Astrocyte (in vitro differentiated cells and primary cell): ENCODE results near the gene PSMA2. TPM values are rescaled to one million over a fixed set of nuclear protein-coding genes. Genes with fewer than 3 reads are reported as not detected.

Experiments
- DNase-seq: peaks from one replicate; pipeline ENCODE4 v3.0.0-alpha.2; 2010; ENCODE audit warnings: low read depth
- FAIRE-seq: peaks from 2 replicates; lab custom pipeline; 2011; peaks lifted over from hg19 to GRCh38; lab: Jason Lieb, UNC
- H2AFZ ChIP-seq: 2 replicates; pipeline ENCODE4 v1.6.0; 2012; ENCODE audit warnings: low read depth, low read length, inconsistent platforms
- H3K27ac ChIP-seq: 2 replicates; pipeline ENCODE4 v1.5.1; 2011; ENCODE audit warnings: low read depth, low read length, inconsistent platforms
- H3K27me3 ChIP-seq: 2 replicates; pipeline ENCODE4 v1.6.0; 2011; ENCODE audit warnings: low read length, inconsistent platforms; ENCODE audit not compliant: insufficient read depth
- H3K36me3 ChIP-seq: 2 replicates; pipeline ENCODE4 v1.5.1; 2011; ENCODE audit warnings: low read length, inconsistent platforms; ENCODE audit not compliant: insufficient read depth
- H3K4me1 ChIP-seq: 2 replicates; pipeline ENCODE4 v1.5.1; 2011; ENCODE audit warnings: low read length, inconsistent platforms; ENCODE audit not compliant: insufficient read depth
- H3K4me2 ChIP-seq: 2 replicates; pipeline ENCODE4 v1.6.0; 2012; ENCODE audit warnings: low read length, inconsistent platforms
- H3K4me3 ChIP-seq: 2 replicates; pipeline ENCODE4 v1.5.1; 2011; ENCODE audit warnings: low read depth, mild to moderate bottlenecking, low read length, inconsistent platforms; ENCODE audit not compliant: insufficient read depth
- H3K79me2 ChIP-seq: 2 replicates; pipeline ENCODE4 v1.6.0; 2012; ENCODE audit warnings: mild to moderate bottlenecking, low read length, inconsistent platforms; ENCODE audit not compliant: insufficient read depth
- H3K9ac ChIP-seq: 2 replicates; pipeline ENCODE4 v1.6.0; 2012; ENCODE audit warnings: mild to moderate bottlenecking, low read length, inconsistent platforms
- H3K9me3 ChIP-seq: 2 replicates; pipeline ENCODE4 v1.5.1; 2012; ENCODE audit warnings: low read depth, mild to moderate bottlenecking, low read length, inconsistent platforms; ENCODE audit not compliant: insufficient read depth
- H4K20me1 ChIP-seq: 2 replicates; pipeline ENCODE4 v1.6.0; 2012; ENCODE audit warnings: low read length, inconsistent platforms; ENCODE audit not compliant: insufficient read depth
- H3K27ac Mint-ChIP-seq: one replicate; pipeline ENCODE4 v1.8.0; 2021; ENCODE audit warnings: mild to moderate bottlenecking, mixed read lengths; ENCODE audit not compliant: unreplicated experiment
- H3K27me3 Mint-ChIP-seq: one replicate; pipeline ENCODE4 v1.8.0; 2021; ENCODE audit warnings: low read depth, mixed read lengths; ENCODE audit not compliant: unreplicated experiment
- H3K36me3 Mint-ChIP-seq: one replicate; pipeline ENCODE4 v1.8.0; 2021; ENCODE audit warnings: low read depth, mixed read lengths; ENCODE audit not compliant: unreplicated experiment
- H3K4me1 Mint-ChIP-seq: one replicate; pipeline ENCODE4 v1.8.0; 2021; ENCODE audit warnings: low read depth, mixed read lengths; ENCODE audit not compliant: unreplicated experiment
- H3K4me3 Mint-ChIP-seq: one replicate; pipeline ENCODE4 v1.8.0; 2021; ENCODE audit warnings: mild to moderate bottlenecking, moderate library complexity, mixed read lengths; ENCODE audit not compliant: unreplicated experiment
- H3K9me3 Mint-ChIP-seq: one replicate; pipeline ENCODE4 v1.8.0; 2021; ENCODE audit warnings: mild to moderate bottlenecking, mixed read lengths; ENCODE audit not compliant: unreplicated experiment
- CTCF ChIP-seq: IDR thresholded peaks from 2 replicates; pipeline ENCODE4 v1.5.1; 2011; ENCODE audit warnings: low read depth, mild to moderate bottlenecking, inconsistent platforms, low read length, moderate library complexity; ENCODE audit not compliant: insufficient read depth
- EZH2 ChIP-seq: IDR thresholded peaks from 2 replicates; pipeline ENCODE4 v1.6.1; 2012; ENCODE audit warnings: mild to moderate bottlenecking, low read length, inconsistent platforms; ENCODE audit not compliant: insufficient read depth
- total RNA-seq: library from RNA; stranded (reverse); gene quantifications from 2 replicates; pipeline ENCODE4 v1.2.1, GENCODE V29; 2021

The PSMA2 gene
- total RNA-seq, 1 donor from 2014 or later = 119 TPM

- Histone ChIP-seq H3K4me2 (no peak overlapping the region), H3K36me3 (no peaks in the 10 kb centered on the region), H3K79me2 (no peaks in the 10 kb centered on the region), H3K4me3 (no peak overlapping the region), H3K27ac (no peak overlapping the region), H2AFZ (no peak overlapping the region), H3K4me1 (no peaks in the 10 kb centered on the region), H3K27me3 (no peaks in the 10 kb centered on the region), H3K9me3 (no peaks in the 10 kb centered on the region), H3K9ac (no peak overlapping the region), H4K20me1 (no peaks in the 10 kb centered on the region)
- Mint-ChIP-seq H3K27ac (no peak overlapping the region), H3K9me3 (no peaks in the 10 kb centered on the region), H3K4me1 (peaks cover 6% of the 10 kb centered on the region), H3K36me3 (no peaks in the 10 kb centered on the region), H3K27me3 (no peaks in the 10 kb centered on the region), H3K4me3 (no peak overlapping the region)
- no peak for TF ChIP-seq CTCF
- TF ChIP-seq EZH2 = no peak
- DNase-seq (no peak), FAIRE-seq (no peak)
Observed at GRCh38 chr7:42902331-42902730, 29.6 kb downstream of the PSMA2 start.

GRCh38 chr7:42900842-42901241 lies 31.1 kb downstream of the PSMA2 start:
- Histone ChIP-seq H3K27ac (no peak overlapping the region), H3K27me3 (no peaks in the 10 kb centered on the region), H3K4me1 (no peaks in the 10 kb centered on the region), H3K4me2 (no peak overlapping the region), H3K9me3 (no peaks in the 10 kb centered on the region), H4K20me1 (no peaks in the 10 kb centered on the region), H3K4me3 (no peak overlapping the region), H3K79me2 (no peaks in the 10 kb centered on the region), H2AFZ (no peak overlapping the region), H3K36me3 (no peaks in the 10 kb centered on the region), H3K9ac (no peak overlapping the region)
- Mint-ChIP-seq H3K4me1 (peaks cover 6% of the 10 kb centered on the region), H3K9me3 (no peaks in the 10 kb centered on the region), H3K36me3 (no peaks in the 10 kb centered on the region), H3K27me3 (no peaks in the 10 kb centered on the region), H3K4me3 (no peak overlapping the region), H3K27ac (no peak overlapping the region)
- TF ChIP-seq EZH2 (no peak), CTCF (no peak)
- DNase-seq = no peak
- no peak for FAIRE-seq

- Histone ChIP-seq H3K79me2 (no peaks in the 10 kb centered on the region), H3K4me2 (no peak overlapping the region), H3K27ac (no peak overlapping the region), H3K9me3 (no peaks in the 10 kb centered on the region), H3K4me1 (no peaks in the 10 kb centered on the region), H2AFZ (no peak overlapping the region), H3K4me3 (no peak overlapping the region), H3K27me3 (no peaks in the 10 kb centered on the region), H3K9ac (no peak overlapping the region), H4K20me1 (no peaks in the 10 kb centered on the region), H3K36me3 (no peaks in the 10 kb centered on the region)
- Mint-ChIP-seq H3K9me3 (peaks cover 5% of the 10 kb centered on the region), H3K27me3 (no peaks in the 10 kb centered on the region), H3K4me3 (no peak overlapping the region), H3K27ac (peak overlapping the region; percentile 41), H3K4me1 (peaks cover 7% of the 10 kb centered on the region), H3K36me3 (peaks cover 11% of the 10 kb centered on the region)
- TF ChIP-seq EZH2 (no peak), CTCF (no peak)
- FAIRE-seq (no peak), DNase-seq (no peak)
Observed at GRCh38 chr7:42893346-42894240, 38.4 kb downstream of the PSMA2 start.
